CD1c-positive myeloid dendritic cell (primary cell): Measurements from ENCODE around the gene HES4.
A peak's percentile ranks its signal among the peaks of the same experiment; 100 is the strongest.
"Not testable (repeated sequence)": the region's sequence is repeated elsewhere in the genome, so short reads cannot be mapped to it uniquely, and the experiment has no call there.

ENCODE experiments used
- DNase-seq: peaks from one replicate; pipeline ENCODE4 v3.0.0-alpha.2; 2016; ENCODE audit errors: extremely low spot score

The HES4 gene

GRCh38 chr1:1018321-1018685 is 18.4 kb upstream of the HES4 start:
- DNase-seq = not testable (repeated sequence)

DNA sequence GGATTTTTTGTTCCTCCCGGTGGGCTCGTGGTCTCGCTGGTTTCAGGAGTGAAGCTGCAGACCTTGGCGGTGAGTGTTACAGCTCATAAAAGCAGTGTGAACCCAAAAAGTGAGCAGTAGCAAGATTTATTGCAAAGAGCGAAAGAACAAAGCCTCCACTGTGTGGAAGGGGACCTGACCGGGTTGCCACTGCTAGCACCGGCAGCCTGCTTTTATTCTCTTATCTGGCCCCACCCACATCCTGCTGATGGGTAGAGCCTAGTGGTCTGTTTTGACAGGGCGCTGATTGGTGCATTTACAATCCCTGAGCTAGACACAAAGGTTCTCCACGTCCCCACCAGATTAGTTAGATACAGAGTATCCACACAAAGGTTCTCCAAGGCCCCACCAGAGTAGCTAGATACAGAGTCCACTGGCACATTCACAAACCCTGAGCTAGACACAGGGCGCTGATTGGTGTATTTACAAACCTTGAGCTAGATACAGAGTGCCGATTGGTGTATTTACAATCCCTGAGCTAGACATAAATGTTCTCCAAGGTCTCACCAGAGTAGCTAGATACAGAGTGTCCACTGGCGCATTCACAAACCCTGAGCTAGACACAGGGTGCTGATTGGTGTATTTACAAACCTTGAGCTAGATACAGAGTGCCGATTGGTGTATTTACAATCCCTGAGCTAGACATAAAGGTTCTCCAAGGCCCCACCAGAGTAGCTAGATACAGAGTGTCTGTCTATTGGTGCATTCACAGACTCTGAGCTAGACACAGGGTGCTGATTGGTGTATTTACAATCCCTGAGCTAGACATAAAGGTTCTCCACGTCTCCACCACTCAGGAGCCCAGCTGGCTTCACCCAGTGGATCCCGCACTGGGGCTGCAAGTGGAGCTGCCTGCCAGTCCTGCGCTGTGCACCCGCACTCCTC is 17.8 kb upstream of the HES4 start:
- DNase-seq = not testable (repeated sequence)

GRCh38 chr1:1014799-1015681 is 15.1 kb upstream of the HES4 start:
- DNase-seq = no peak

DNA sequence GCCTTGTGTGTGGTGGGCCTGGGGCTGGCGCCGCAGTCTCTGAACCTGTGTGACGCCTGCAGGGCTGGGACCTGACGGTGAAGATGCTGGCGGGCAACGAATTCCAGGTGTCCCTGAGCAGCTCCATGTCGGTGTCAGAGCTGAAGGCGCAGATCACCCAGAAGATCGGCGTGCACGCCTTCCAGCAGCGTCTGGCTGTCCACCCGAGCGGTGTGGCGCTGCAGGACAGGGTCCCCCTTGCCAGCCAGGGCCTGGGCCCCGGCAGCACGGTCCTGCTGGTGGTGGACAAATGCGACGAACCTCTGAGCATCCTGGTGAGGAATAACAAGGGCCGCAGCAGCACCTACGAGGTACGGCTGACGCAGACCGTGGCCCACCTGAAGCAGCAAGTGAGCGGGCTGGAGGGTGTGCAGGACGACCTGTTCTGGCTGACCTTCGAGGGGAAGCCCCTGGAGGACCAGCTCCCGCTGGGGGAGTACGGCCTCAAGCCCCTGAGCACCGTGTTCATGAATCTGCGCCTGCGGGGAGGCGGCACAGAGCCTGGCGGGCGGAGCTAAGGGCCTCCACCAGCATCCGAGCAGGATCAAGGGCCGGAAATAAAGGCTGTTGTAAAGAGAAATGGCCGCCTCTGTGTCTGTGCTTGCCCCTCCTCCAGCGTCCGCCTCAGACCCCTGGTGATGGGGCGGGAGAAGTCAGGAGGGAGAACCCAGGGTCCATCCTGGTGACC is 14.2 kb upstream of the HES4 start:
- no peak for DNase-seq

- DNase-seq = peak; percentile 93
Observed at GRCh38 chr1:1013105-1013921, 13.4 kb upstream of the HES4 start, which contains the start of gene ISG15. Gene ISG15, plus strand, starts transcription at chr1:1013497. Its CDS starts 77 bp downstream, at chr1:1013574.

DNA sequence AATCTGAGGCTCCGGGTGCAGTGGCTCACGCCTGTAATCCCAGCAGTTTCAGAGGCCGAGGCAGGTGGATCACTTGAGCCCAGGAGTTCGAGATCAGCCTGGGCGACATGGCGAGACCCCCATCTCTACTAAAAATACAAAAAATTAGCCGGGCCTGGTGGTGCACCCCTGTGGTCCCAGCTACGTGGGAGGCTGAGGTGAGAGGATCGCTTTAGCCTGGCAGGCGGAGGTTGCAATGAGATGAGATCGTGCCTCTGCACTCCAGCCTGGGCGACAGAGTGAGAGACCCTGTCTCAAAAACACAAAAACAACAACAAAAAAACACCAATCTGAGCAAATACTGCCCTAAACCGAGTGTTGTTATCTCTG is 12.8 kb upstream of the HES4 start:
- not testable (repeated sequence) for DNase-seq

- DNase-seq = no peak
Observed at GRCh38 chr1:1011396-1011949, 11.6 kb upstream of the HES4 start.

DNA sequence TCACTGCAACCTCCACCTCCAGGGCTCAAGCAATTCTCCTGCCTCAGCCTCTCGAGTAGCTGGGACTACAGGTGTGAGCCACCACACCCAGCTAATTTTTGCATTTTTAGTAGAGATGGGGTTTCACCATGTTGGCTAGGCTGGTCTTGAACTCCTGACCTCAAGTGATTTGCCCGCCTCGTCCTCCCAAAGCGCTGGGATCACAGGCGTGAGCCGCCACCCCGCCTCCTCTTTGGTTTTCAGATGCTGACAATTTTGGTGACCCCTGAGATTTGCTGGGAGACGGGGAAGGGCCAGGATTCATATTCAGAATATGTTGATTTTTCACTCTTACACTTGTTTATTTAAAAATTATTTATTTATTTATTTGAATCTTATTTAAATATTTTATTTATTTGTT is 10.2 kb upstream of the HES4 start:
- not testable (repeated sequence) for DNase-seq

- no peak for DNase-seq
Observed at GRCh38 chr1:1006305-1007159, 6.6 kb upstream of the HES4 start.

GRCh38 chr1:1005774-1006304 is 5.9 kb upstream of the HES4 start:
- DNase-seq = no peak

GRCh38 chr1:1004780-1005697 is 5.1 kb upstream of the HES4 start:
- DNase-seq = peak; percentile 42

GRCh38 chr1:1004420-1004779 is 4.5 kb upstream of the HES4 start:
- no peak for DNase-seq

- no peak for DNase-seq
Observed at GRCh38 chr1:1003618-1004419, 3.9 kb upstream of the HES4 start.

DNA sequence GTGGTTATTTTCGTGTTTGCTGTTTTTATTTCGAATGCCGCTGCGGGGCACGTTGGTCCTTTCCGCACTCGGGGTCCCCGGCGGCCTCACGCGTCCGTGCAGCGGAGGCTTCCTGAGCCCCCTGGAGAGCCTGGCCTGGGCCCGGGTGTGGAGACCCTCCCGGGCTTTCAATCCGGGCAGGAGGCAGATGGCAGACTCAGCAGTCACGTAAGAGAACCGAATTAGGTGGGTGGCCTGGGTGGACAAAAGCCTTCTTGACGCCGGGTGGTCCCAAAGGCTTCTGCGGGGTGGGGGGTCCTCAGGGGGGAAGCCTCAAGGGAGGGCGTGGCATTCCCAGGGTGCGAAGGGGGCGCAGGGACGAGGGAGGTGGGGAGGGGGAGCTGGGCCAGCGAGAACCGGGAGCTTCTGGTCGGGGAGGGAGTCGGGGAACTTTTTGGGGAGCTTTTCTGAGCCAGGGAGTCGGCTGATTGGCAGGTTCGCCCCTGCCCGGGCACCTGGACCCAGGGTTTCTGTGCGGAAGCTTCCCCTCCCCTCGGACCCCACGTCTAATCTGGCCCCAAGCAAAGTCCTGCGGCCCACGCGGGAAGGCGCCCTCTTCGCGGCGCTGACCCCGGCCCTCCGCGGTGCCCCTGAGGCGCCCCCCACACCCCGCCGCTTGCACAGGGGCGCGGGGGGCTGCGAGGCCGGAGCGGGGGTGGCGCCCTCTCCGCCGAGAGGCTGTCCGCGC is 1.3 kb upstream of the HES4 start:
- DNase-seq = no peak

GRCh38 chr1:1000357-1001056 is 610 bp upstream of the HES4 start:
- DNase-seq = peak; percentile 72

GRCh38 chr1:998995-999724 is 737 bp downstream of the HES4 start:
- DNase-seq = no peak
